ENCODE measurements around the gene MMP28.
A peak's percentile ranks its signal among the peaks of the same experiment; 100 is the strongest.

MMP28 gene

DNA sequence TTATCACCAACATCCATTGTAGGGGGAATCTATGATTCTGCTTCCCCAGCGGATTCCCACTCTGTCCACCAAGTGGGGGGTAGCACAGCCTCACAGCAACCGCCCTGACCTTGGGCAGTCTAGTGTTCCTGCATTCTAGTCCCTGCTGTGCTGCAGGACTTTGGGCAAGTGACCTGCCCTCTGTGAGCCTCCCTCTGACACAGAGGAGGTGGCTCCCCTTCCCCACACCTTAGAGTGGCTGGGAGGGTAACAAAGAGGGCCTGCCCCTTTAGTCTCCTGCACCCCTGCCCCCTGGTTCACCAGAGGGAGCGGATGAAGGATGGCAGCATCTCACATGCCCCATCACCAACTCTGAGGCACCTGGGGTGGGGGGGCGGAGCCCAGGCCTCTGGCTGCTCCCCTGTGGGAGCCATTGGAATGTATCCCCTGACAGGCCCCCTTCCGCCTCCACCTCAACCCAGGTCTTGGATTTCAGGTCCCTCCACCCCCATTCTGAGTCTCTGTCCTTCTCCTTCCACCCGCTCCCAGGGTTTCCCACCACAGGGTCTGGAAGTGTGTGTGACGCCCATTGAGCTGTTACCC lies 52.5 kb downstream of the MMP28 start:
- no peak for DNase-seq

GRCh38 chr17:35742496-35742895 lies 52.9 kb downstream of the MMP28 start:
- no peak for DNase-seq

GRCh38 chr17:35740997-35741931 lies 54.2 kb downstream of the MMP28 start:
- no peak for DNase-seq

GRCh38 chr17:35740216-35740615 lies 55.2 kb downstream of the MMP28 start:
- DNase-seq, result no peak

- no peak for DNase-seq
Measured at GRCh38 chr17:35738519-35739133, 56.8 kb downstream of the MMP28 start.

DNA sequence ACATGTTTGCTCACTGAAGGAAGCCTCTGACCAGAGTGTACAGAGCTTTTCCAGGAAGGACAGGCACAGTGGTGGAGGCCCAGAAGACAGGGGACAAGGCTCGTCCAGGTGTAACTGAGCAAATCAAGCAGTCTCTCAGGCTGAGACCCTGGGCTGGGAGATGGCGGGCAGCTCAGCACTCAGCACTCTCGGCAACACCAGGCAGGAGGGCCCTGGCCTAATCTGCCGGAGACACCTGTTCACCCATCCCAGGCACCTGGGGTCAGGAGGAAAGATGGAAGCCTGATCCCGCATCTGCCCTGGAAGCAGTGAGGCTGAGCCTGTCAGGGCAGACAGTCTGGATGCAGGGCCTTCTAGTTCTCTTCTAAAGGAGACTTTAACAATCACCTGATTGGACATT lies 59.2 kb downstream of the MMP28 start:
- no peak for DNase-seq

GRCh38 chr17:35735036-35735805 lies 60.2 kb downstream of the MMP28 start:
- DNase-seq, result no peak

DNA sequence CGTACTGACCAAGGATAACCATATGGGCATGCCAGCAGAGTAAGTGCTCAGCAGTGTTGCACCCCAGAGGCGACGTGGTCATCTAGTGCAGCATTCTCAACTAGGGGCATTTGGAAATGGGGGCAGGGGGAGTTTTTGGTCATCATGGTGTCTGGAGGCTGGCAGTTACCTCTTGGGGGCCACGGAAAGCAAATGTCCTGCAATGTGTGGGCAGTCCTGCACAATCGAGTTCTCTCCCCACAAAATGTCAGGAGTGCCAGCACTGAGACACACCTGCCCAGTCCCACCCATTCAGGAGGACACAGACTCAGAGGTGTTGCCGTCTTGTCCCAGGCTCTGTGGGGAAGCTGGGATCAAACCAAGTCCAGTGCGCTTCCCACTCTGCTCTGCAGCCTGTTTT lies 61.0 kb downstream of the MMP28 start:
- DNase-seq, result no peak

GRCh38 chr17:35733366-35733765 lies 62.1 kb downstream of the MMP28 start:
- no peak for DNase-seq

DNA sequence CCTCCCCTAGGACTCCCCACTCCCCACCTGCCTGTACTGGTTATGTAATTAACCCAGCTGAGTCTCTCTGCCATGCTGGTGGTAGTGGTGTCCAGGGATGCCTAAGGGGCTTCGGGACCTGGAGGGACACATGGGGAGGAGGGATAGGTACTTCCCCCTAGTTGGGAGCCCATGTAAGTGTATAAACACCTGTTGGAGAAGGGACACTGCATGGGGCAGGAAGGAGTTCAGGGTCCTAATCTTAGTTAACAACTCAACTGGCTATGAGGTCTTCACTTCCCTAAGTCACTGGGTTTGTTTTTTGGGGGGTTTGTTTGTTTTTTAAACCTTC lies 62.7 kb downstream of the MMP28 start:
- no peak for DNase-seq

DNA sequence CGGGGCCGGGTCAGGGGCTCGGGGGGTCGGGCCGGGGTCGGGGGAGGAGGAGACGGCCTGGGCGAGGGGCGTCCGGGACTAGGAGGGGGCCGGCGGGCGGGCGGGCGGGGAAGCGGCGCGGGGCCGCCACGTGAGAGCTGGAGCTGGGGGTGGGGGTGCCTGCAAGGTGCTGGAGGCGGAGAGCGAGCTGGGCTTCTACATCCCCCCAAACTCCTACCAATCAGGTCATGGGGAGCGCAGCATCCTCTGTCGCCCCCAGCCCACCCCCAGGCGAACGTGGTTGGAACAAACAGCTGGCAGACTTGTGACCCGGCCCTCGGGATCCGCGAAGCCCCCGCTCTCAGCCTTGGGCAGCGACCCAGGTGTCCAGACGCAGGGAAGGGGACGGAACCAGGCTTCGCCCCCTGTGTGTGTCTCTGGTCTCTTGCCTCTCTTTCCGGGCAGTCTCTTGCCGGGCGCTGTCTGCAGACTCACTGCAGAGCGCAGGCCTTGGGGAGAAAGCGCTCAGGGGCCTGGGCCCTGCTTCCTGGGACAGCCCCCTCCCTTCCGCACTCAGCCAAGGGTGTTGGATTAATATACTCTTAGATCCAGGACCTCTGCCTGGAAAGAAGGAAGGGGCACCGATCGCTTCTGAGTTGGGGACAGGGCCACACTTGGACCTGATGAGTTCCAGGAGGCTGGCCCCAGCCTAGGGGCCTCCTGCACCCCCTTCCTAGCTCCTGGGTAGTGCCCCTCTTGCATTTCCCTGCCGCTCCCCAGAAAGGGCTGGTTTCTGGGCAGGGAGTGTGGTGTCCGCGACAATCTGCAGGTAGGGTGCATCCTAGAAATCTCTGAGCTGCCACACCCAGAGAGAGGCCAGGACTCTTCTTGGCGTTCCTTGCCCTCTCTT lies 63.3 kb downstream of the MMP28 start:
- DNase-seq, result no peak

- DNase-seq, result peak; percentile 31
Measured at GRCh38 chr17:35731239-35731916, 64.1 kb downstream of the MMP28 start, which contains the start of gene RASL10B. TSS of gene RASL10B (plus strand) at chr17:35731639. CDS start at chr17:35735185, 3,546 bp downstream.

GRCh38 chr17:35730400-35731005 lies 64.9 kb downstream of the MMP28 start:
- DNase-seq, result no peak

GRCh38 chr17:35729405-35729833 lies 66.0 kb downstream of the MMP28 start:
- DNase-seq, result no peak

- DNase-seq, result no peak
Measured at GRCh38 chr17:35728551-35728950, 66.9 kb downstream of the MMP28 start.

DNA sequence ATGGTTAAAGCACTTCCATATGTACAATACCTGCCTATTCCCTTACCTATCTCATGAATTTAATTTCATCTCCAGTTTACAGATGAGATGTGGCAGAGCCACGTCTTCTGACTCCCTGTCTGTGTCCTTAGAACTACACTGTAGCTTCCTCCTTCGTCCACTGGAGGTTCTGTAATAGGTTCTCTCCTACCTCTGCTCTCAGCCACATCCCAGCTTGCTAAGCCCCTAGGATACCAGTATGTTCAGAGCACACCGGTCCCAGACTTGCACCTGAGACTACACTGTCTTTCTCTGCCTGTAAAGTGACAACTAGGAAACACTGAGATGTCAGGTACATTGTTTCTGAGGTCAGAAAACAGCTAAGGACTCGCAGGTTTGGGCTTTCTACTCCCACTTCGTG lies 67.8 kb downstream of the MMP28 start:
- DNase-seq, result no peak

DNA sequence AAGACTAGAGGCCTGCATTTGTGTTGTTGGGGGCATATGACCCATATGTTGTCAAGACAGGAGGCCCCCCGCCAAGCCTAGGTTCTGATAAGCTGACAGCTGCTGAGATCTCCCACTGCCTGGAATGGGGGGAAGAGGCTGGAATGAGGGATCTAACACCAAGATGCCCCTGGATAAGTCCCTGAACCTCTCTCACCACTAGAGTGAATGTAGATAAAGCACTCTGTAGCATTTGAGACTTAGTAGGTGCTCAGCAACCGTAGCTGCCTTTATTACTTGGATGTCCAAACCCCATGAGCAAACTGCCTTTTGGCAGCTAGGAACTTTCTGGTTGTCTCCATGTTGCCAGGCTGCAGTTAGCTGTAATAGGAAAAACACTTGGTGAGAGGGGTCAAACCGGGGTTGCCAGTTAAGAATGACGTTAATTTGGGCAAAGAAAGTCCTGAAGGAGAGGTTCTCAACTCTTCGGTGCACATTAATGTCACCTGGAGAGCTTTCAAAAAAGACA lies 68.4 kb downstream of the MMP28 start:
- no peak for DNase-seq

GRCh38 chr17:35726127-35726952 lies 69.1 kb downstream of the MMP28 start:
- DNase-seq, result no peak

DNA sequence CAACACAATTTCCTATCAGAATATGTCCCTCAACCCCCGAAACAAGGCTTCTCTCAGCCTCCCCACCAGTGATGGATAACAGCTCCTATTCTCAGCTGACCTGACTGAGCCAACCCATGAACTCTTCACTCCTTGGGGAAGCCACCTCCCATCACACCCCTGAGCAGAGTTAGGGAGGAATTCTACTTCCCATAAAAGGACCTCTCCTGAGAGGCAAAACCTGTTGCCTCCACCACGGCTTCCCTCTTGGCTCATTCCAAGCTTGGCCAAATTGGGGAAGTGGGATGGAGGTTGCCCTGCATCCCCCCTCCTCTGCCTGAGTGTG lies 69.7 kb downstream of the MMP28 start:
- DNase-seq, result no peak

DNA sequence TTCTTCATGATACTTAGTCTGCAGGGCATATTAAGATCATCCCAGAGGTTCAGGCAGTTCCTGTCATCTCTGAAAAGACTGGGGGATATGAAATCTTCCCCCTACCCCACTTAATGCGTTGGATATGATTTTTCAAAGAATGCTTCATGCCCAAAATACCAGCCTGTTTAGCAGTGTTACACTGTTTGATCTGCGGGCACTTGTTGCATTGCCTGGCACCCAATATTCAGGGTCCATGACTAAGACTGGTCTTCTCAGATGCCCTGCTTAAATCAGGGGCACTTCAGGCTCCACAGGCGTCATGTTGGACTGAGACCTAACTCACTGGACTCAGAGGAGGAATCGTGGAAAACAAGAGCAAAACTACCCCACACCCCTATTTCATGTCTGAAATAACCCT lies 70.4 kb downstream of the MMP28 start:
- DNase-seq, result no peak
